Large intestine (tissue), 3 donors: Measurements from ENCODE around the gene CSPG4. TPM values are rescaled to one million over a fixed set of nuclear protein-coding genes. Genes with fewer than 3 reads are reported as not detected.
A peak's percentile ranks its signal among the peaks of the same experiment; 100 is the strongest.

ENCODE experiments used
- DNase-seq, 2 donors: peaks; one replicate each; pipeline versions ENCODE4 v3.0.0 to v3.0.0-alpha.2; 2013
- H3K27ac ChIP-seq: one replicate; pipeline ENCODE4 v1.5.1; 2013; ENCODE audit warnings: low read length
- H3K27me3 ChIP-seq: 2 replicates; pipeline ENCODE4 v1.6.1; 2013; ENCODE audit warnings: low read length; ENCODE audit not compliant: control insufficient read depth, insufficient read depth
- H3K36me3 ChIP-seq: 2 replicates; pipeline ENCODE4 v1.6.1; 2013; ENCODE audit warnings: low read length; ENCODE audit not compliant: control insufficient read depth, insufficient read depth
- H3K4me1 ChIP-seq: one replicate; pipeline ENCODE4 v1.6.1; 2013; ENCODE audit warnings: low read length; ENCODE audit not compliant: control insufficient read depth, insufficient read depth
- H3K4me3 ChIP-seq: one replicate; pipeline ENCODE4 v1.5.1; 2013; ENCODE audit warnings: low read length
- H3K9me3 ChIP-seq: one replicate; pipeline ENCODE4 v1.6.1; 2013; ENCODE audit warnings: mild to moderate bottlenecking, low read depth, low read length, moderate library complexity; ENCODE audit not compliant: control insufficient read depth
- WGBS: methylation state at CpG from one replicate; pipeline ENCODE4 v1.1.5; 2013; ENCODE audit warnings: low lambda C conversion rate; ENCODE audit not compliant: insufficient coverage; 5-methylcytosine and 5-hydroxymethylcytosine counted together
- polyA plus RNA-seq: library from polyadenylated mRNA; unstranded; fragments of 120-200 nt; gene quantifications from one replicate; pipeline ENCODE4 v1.2.1, GENCODE V29; 2013

Gene CSPG4
- polyA plus RNA-seq, 1 donor: 6.9 TPM

GRCh38 chr15:75673426-75674235, 39.0 kb downstream of the CSPG4 start:
- Histone ChIP-seq H3K4me3 (no peak overlapping the region), H3K36me3 (peaks cover 6% of the 10 kb centered on the region), H3K4me1 (peaks cover 35% of the 10 kb centered on the region), H3K9me3 (peaks cover 8% of the 10 kb centered on the region), H3K27me3 (no peaks in the 10 kb centered on the region), H3K27ac (peak overlapping the region; percentile 55)
- DNase-seq: peak; percentile 48 to 66
- no CpG with 5 or more reads among the region's 10 CpGs for WGBS

- WGBS: no CpG with 5 or more reads among the region's 14 CpGs
- H3K27ac ChIP-seq: peak overlapping the region; percentile 55
- H3K27me3 ChIP-seq: no peaks in the 10 kb centered on the region
- peaks cover 6% of the 10 kb centered on the region for H3K36me3 ChIP-seq
- H3K4me1 ChIP-seq: peaks cover 31% of the 10 kb centered on the region
- no peak overlapping the region for H3K4me3 ChIP-seq
- peaks cover 8% of the 10 kb centered on the region for H3K9me3 ChIP-seq
- DNase-seq: peak; percentile 64 to 73
These were observed 39.8 kb downstream of the CSPG4 start for GRCh38 chr15:75672646-75673425.

DNA sequence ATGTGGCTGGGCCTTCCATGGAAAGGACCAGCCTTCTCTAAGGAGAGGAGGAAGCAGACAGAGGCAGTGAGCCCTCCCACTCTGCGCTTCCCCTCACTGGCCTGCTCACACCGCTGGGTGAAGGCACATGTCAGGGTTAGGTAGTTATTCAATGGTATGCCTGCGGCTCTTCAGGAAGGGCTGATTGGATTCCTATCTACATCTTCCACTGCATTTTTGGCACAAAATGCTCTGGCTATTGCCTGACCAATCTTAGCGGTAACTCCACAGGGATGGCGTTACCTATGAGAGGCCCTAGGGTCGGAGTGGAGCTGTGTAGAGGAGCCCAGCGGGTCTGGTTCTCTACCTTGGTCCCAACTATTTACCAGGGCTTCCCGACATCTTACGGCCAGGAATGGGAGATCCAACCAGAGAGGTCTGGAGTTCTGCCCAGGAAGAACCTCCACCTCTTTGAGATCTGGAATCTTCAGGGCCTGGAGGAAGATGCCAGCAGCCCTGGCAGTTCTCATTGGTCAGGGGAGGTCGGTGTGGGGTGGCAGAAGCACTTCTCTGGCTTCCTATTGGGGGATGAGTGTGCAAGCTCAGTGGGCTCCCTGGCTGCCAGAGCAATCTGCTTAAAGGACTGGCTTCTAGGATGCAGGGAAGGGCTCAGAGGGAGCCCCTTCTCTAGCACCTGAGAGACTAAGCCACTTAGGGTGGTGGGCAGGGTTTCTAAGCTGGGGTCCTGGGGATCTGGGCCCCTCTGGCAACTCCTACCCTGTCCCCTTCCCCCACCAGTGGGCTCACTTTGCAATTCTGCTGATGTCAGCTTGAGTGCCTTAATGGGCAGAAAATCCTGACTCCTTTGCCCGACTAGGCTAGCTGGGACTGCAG, 40.7 kb downstream of the CSPG4 start:
- H3K4me3 ChIP-seq: no peak overlapping the region
- H3K27ac ChIP-seq: peak overlapping the region; percentile 23
- peaks cover 5% of the 10 kb centered on the region for H3K36me3 ChIP-seq
- WGBS: no CpG with 5 or more reads among the region's 11 CpGs
- DNase-seq: no peak
- H3K27me3 ChIP-seq: no peaks in the 10 kb centered on the region
- peaks cover 8% of the 10 kb centered on the region for H3K9me3 ChIP-seq
- H3K4me1 ChIP-seq: peaks cover 33% of the 10 kb centered on the region

- no peak for DNase-seq
- no peaks in the 10 kb centered on the region for H3K9me3 ChIP-seq
- no peak overlapping the region for H3K4me3 ChIP-seq
- H3K27ac ChIP-seq: no peak overlapping the region
- no CpG with 5 or more reads among the region's 6 CpGs for WGBS
- peaks cover 46% of the 10 kb centered on the region for H3K4me1 ChIP-seq
- H3K27me3 ChIP-seq: no peaks in the 10 kb centered on the region
- no peaks in the 10 kb centered on the region for H3K36me3 ChIP-seq
These were observed 42.8 kb downstream of the CSPG4 start for GRCh38 chr15:75669879-75670212.

- Histone ChIP-seq H3K4me3 (no peak overlapping the region), H3K27ac (no peak overlapping the region), H3K36me3 (no peaks in the 10 kb centered on the region), H3K9me3 (no peaks in the 10 kb centered on the region), H3K4me1 (peaks cover 51% of the 10 kb centered on the region), H3K27me3 (no peaks in the 10 kb centered on the region)
- no CpG with 5 or more reads among the region's 14 CpGs for WGBS
- no peak for DNase-seq
These were observed 43.3 kb downstream of the CSPG4 start for GRCh38 chr15:75669191-75669878.

DNA sequence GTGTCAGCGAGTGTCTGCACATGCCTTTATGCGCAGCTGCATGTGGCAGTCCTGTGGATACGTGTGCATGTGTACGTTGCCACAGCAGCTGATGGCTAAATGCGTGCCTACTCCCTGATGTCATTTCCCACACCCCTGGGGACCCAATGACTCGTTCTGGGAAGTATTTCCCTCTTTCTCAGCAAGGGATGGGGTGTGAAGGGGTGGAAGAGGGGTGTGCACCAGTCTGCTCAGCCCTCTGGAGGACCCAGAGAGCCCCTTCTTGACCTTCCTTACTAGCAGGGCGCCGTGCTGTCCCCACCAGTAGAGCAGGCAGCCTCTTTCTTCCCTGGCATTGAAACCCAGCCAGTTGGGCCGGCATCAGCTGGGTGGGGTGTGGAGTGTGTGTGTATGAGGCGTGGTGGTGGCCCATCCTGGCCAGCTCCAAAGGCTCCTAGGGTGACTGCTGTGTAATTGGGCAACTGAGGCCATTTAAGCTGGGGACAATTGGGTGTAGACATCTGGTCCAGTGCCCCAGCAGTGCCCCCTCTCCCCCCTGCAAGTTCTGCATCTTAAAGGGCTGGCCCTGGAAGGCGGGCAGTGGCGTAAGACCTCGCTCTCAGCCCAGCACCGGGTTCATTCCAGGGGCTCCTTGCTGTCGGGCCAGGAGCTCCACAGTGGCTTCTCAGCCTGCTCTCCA, 45.7 kb downstream of the CSPG4 start:
- no CpG with 5 or more reads among the region's 15 CpGs for WGBS
- H3K4me1 ChIP-seq: peaks cover 40% of the 10 kb centered on the region
- H3K36me3 ChIP-seq: no peaks in the 10 kb centered on the region
- H3K27me3 ChIP-seq: no peaks in the 10 kb centered on the region
- H3K27ac ChIP-seq: peak overlapping the region; percentile 62
- DNase-seq: peak; percentile 70 to 81
- no peak overlapping the region for H3K4me3 ChIP-seq
- H3K9me3 ChIP-seq: no peaks in the 10 kb centered on the region

- Histone ChIP-seq H3K27ac (peak overlapping the region; percentile 23), H3K36me3 (peaks cover 13% of the 10 kb centered on the region), H3K4me3 (no peak overlapping the region), H3K4me1 (peaks cover 55% of the 10 kb centered on the region), H3K27me3 (no peaks in the 10 kb centered on the region), H3K9me3 (no peaks in the 10 kb centered on the region)
- DNase-seq: peak in 1 of 2 donors; percentile 58
- no CpG with 5 or more reads among the region's 11 CpGs for WGBS
These were observed 48.7 kb downstream of the CSPG4 start for GRCh38 chr15:75663931-75664421.

GRCh38 chr15:75662823-75663519, 49.7 kb downstream of the CSPG4 start:
- WGBS: no CpG with 5 or more reads among the region's 9 CpGs
- H3K27ac ChIP-seq: no peak overlapping the region

DNA sequence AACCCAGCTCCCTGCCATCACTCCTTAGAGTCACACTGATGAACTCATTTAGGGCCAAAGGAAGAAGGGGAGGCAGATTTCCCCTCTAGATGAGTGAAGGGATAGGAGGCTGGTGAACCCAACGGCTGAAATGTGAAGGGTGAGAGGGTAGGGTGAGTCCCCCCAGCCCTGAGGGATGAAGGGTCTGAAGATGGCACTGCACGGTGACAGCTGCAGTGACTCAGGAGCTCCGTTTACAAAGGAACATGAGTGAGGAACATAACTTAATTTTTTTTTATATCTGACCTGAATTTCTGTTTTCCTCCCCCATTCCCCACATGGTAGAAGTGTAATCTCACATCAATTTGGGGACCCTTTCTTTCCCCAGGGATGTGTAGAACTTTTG, 50.9 kb downstream of the CSPG4 start:
- H3K36me3 ChIP-seq: peaks cover 35% of the 10 kb centered on the region
- no peak for DNase-seq
- H3K9me3 ChIP-seq: no peaks in the 10 kb centered on the region
- peak overlapping the region; percentile 44 for H3K27ac ChIP-seq
- WGBS: no CpG with 5 or more reads among the region's 3 CpGs
- no peak overlapping the region for H3K4me3 ChIP-seq
- peaks cover 45% of the 10 kb centered on the region for H3K4me1 ChIP-seq
- H3K27me3 ChIP-seq: no peaks in the 10 kb centered on the region

More at GRCh38 chr15:75662823-75663519, 49.7 kb downstream of the CSPG4 start:
- no peak overlapping the region for H3K4me3 ChIP-seq
- no peaks in the 10 kb centered on the region for H3K9me3 ChIP-seq
- peaks cover 23% of the 10 kb centered on the region for H3K36me3 ChIP-seq
- H3K27me3 ChIP-seq: no peaks in the 10 kb centered on the region
- H3K4me1 ChIP-seq: peaks cover 55% of the 10 kb centered on the region
- no peak for DNase-seq
